DND-41 (cell line): ENCODE measurements around the gene PSMB9.

Experiments used
- ATAC-seq: fragments of 200-7000 bp; cut with Tn5 transposase; 3 replicates; pipeline ENCODE4 v1.9.1; 2021; ENCODE audit warnings: low read depth; ENCODE audit not compliant: insufficient read depth
- DNase-seq: peaks from one replicate; pipeline ENCODE4 v3.0.0-alpha.2; 2020
- H2AFZ ChIP-seq: 2 replicates; pipeline ENCODE4 v1.6.0; 2012; ENCODE audit warnings: low read depth, low read length
- H3K27ac ChIP-seq: 2 replicates; pipeline ENCODE4 v1.5.1; 2012; ENCODE audit warnings: low read length, inconsistent platforms
- H3K27me3 ChIP-seq: fragments of 200-600 bp; sonication (generic); 2 replicates; pipeline ENCODE4 v1.6.0; 2012; ENCODE audit warnings: low read length, mild to moderate bottlenecking, inconsistent platforms; ENCODE audit not compliant: insufficient read depth, poor library complexity
- H3K36me3 ChIP-seq: 2 replicates; pipeline ENCODE4 v1.5.1; 2012; ENCODE audit warnings: low read length, inconsistent platforms; ENCODE audit not compliant: insufficient read depth
- H3K4me1 ChIP-seq: 2 replicates; pipeline ENCODE4 v1.5.1; 2012; ENCODE audit warnings: mild to moderate bottlenecking, low read length; ENCODE audit not compliant: insufficient read depth
- H3K4me2 ChIP-seq: 2 replicates; pipeline ENCODE4 v1.6.0; 2012; ENCODE audit warnings: mild to moderate bottlenecking, moderate library complexity, low read length, inconsistent platforms; ENCODE audit not compliant: insufficient read depth
- H3K4me3 ChIP-seq, 2 experiments: fragments of 200-600 bp in 1 of 2; shearing (Covaris generic) in 1 of 2; 2 replicates each; pipeline ENCODE4 v1.5.1; 2012 to 2016; ENCODE audit warnings: inconsistent platforms in 2 of 2, low read length in 2 of 2, mild to moderate bottlenecking in 2 of 2, low read depth in 1 of 2, moderate library complexity in 1 of 2
- H3K79me2 ChIP-seq: 2 replicates; pipeline ENCODE4 v1.6.0; 2012; ENCODE audit warnings: low read length, inconsistent platforms; ENCODE audit not compliant: insufficient read depth
- H3K9ac ChIP-seq: 2 replicates; pipeline ENCODE4 v1.6.0; 2012; ENCODE audit warnings: low read depth, mild to moderate bottlenecking, inconsistent platforms, low read length, moderate library complexity
- H3K9me3 ChIP-seq: 2 replicates; pipeline ENCODE4 v1.5.1; 2012; ENCODE audit warnings: low read length, moderate library complexity, mild to moderate bottlenecking, inconsistent platforms; ENCODE audit not compliant: insufficient read depth, severe bottlenecking
- H4K20me1 ChIP-seq: 2 replicates; pipeline ENCODE4 v1.6.0; 2012; ENCODE audit warnings: low read length; ENCODE audit not compliant: insufficient read depth
- CTCF ChIP-seq: IDR thresholded peaks from 2 replicates; pipeline ENCODE4 v1.5.1; 2012; ENCODE audit warnings: borderline replicate concordance, low read length, moderate library complexity, mild to moderate bottlenecking; ENCODE audit not compliant: poor library complexity, severe bottlenecking; ENCODE audit errors: extremely low read depth
- EZH2 ChIP-seq: IDR thresholded peaks from 3 replicates; pipeline ENCODE4 v1.6.1; 2012; ENCODE audit warnings: borderline replicate concordance, low read depth, mild to moderate bottlenecking, moderate library complexity, low read length, inconsistent platforms; ENCODE audit not compliant: severe bottlenecking

PSMB9 gene

DNA sequence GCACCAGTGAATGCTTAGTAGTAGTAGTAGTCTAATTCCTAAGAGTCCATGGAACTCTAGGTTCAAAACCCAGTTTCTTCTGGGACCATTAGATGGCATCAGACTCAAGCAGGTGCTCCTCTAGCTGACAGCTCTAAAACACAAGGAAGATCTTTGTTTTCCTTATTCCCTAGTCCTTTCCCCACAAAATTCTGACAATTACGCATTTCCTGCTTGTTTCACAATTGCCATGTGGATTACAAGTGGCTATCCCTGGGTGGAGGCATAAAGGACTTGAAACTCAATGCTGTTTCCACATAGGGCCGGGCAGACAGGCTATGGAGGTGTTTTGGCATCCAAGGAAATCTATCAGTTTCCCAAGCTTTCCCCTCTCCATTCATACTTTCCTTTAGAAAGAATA lies 28.0 kb upstream of the PSMB9 start:
- H4K20me1 ChIP-seq = no peaks in the 10 kb centered on the region
- no peak overlapping the region for H2AFZ ChIP-seq
- no peaks in the 10 kb centered on the region for H3K4me1 ChIP-seq
- peaks cover 28% of the 10 kb centered on the region for H3K36me3 ChIP-seq
- no peaks in the 10 kb centered on the region for H3K79me2 ChIP-seq
- no peak overlapping the region for H3K4me3 ChIP-seq
- H3K27me3 ChIP-seq = no peaks in the 10 kb centered on the region
- DNase-seq (no peak), ATAC-seq (no peak)
- H3K9ac ChIP-seq = no peak overlapping the region
- no peaks in the 10 kb centered on the region for H3K9me3 ChIP-seq
- no peak overlapping the region for H3K4me2 ChIP-seq
- no peak for TF ChIP-seq EZH2
- peak; percentile 44 for TF ChIP-seq CTCF
- H3K27ac ChIP-seq = no peak overlapping the region

GRCh38 chr6:32827025-32827424 lies 27.0 kb upstream of the PSMB9 start:
- H4K20me1 ChIP-seq = no peaks in the 10 kb centered on the region
- H2AFZ ChIP-seq = no peak overlapping the region
- no peak overlapping the region for H3K9ac ChIP-seq
- H3K27me3 ChIP-seq = no peaks in the 10 kb centered on the region
- H3K4me3 ChIP-seq = no peak overlapping the region
- H3K79me2 ChIP-seq = no peaks in the 10 kb centered on the region
- DNase-seq (no peak), ATAC-seq (no peak)
- H3K4me1 ChIP-seq = no peaks in the 10 kb centered on the region
- H3K9me3 ChIP-seq = no peaks in the 10 kb centered on the region
- no peak for TF ChIP-seq CTCF
- no peak for TF ChIP-seq EZH2
- no peak overlapping the region for H3K27ac ChIP-seq
- H3K4me2 ChIP-seq = no peak overlapping the region
- H3K36me3 ChIP-seq = peaks cover 38% of the 10 kb centered on the region

DNA sequence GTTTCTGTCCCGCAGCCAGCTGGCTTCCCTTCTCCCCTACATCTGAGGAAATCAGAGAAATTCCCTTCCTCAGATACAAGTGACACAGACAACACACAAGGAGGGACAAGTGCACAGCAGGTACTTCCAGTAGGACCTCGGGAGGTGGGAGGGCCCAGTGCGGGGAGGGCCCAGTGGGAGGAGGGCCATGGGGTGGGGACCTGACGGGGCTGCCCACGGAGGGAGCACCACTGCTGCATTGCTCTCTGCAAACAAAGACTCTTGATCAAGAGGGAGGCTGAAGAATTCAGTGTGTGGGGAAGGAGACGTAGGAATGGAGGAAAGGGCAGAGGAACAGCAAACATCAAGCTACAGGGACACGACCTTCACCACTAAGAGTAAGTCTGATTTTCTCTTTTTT lies 24.5 kb upstream of the PSMB9 start:
- H2AFZ ChIP-seq = no peak overlapping the region
- no peak overlapping the region for H3K9ac ChIP-seq
- H3K4me1 ChIP-seq = no peaks in the 10 kb centered on the region
- peaks cover 56% of the 10 kb centered on the region for H3K36me3 ChIP-seq
- no peak overlapping the region for H3K27ac ChIP-seq
- H3K4me2 ChIP-seq = no peak overlapping the region
- no peaks in the 10 kb centered on the region for H3K79me2 ChIP-seq
- no peak for DNase-seq
- H3K4me3 ChIP-seq = no peak overlapping the region
- H3K27me3 ChIP-seq = no peaks in the 10 kb centered on the region
- no peaks in the 10 kb centered on the region for H4K20me1 ChIP-seq
- H3K9me3 ChIP-seq = no peaks in the 10 kb centered on the region
- TF ChIP-seq EZH2 (no peak), CTCF (no peak)
- no peak for ATAC-seq

GRCh38 chr6:32830017-32830416 lies 24.0 kb upstream of the PSMB9 start:
- H3K27ac ChIP-seq = no peak overlapping the region
- H4K20me1 ChIP-seq = no peaks in the 10 kb centered on the region
- H3K36me3 ChIP-seq = peaks cover 61% of the 10 kb centered on the region
- H3K9me3 ChIP-seq = no peaks in the 10 kb centered on the region
- no peaks in the 10 kb centered on the region for H3K4me1 ChIP-seq
- ATAC-seq = no peak
- H3K4me3 ChIP-seq = no peak overlapping the region
- no peak for DNase-seq
- H2AFZ ChIP-seq = no peak overlapping the region
- no peaks in the 10 kb centered on the region for H3K79me2 ChIP-seq
- no peak for TF ChIP-seq EZH2
- TF ChIP-seq CTCF = no peak
- H3K4me2 ChIP-seq = no peak overlapping the region
- no peak overlapping the region for H3K9ac ChIP-seq
- H3K27me3 ChIP-seq = no peaks in the 10 kb centered on the region
